Stimulated activated CD4-positive, alpha-beta T cell treated with anti-CD3 and anti-CD28 coated beads, Interleukin-1b, Interleukin-23, amount 100 ng/mL, for 1 hour (primary cell): ENCODE measurements around the gene TMEM131L.

Experiments
- DNase-seq, 2 donors: peaks; one replicate each; pipeline ENCODE4 v3.0.0-alpha.2; 2020; ENCODE audit warnings: low read depth in 2 of 2

Gene TMEM131L

GRCh38 chr4:153479101-153479500, 12.9 kb downstream of the TMEM131L start:
- DNase-seq, result no peak

DNA sequence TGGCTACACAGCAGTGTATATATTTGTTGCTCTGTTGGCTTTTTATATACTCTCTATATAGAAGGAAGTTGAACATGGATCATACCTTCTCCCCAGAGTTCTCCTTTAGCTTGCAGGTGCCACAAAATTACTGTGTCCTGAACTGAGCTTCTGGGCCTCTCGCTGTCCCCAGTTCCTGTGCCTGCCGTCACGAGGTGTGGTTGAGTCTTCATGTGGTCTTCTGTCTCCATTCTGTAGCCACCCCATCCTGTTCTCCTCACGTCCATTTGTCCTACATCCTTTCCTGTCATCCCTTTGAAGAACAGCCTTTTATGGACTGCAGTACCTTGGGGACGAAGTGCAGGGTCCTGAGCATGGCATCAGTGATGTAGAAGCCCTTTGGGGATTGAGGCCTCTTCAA, 14.5 kb downstream of the TMEM131L start:
- no peak for DNase-seq

GRCh38 chr4:153481478-153481877, 15.3 kb downstream of the TMEM131L start:
- no peak for DNase-seq

DNA sequence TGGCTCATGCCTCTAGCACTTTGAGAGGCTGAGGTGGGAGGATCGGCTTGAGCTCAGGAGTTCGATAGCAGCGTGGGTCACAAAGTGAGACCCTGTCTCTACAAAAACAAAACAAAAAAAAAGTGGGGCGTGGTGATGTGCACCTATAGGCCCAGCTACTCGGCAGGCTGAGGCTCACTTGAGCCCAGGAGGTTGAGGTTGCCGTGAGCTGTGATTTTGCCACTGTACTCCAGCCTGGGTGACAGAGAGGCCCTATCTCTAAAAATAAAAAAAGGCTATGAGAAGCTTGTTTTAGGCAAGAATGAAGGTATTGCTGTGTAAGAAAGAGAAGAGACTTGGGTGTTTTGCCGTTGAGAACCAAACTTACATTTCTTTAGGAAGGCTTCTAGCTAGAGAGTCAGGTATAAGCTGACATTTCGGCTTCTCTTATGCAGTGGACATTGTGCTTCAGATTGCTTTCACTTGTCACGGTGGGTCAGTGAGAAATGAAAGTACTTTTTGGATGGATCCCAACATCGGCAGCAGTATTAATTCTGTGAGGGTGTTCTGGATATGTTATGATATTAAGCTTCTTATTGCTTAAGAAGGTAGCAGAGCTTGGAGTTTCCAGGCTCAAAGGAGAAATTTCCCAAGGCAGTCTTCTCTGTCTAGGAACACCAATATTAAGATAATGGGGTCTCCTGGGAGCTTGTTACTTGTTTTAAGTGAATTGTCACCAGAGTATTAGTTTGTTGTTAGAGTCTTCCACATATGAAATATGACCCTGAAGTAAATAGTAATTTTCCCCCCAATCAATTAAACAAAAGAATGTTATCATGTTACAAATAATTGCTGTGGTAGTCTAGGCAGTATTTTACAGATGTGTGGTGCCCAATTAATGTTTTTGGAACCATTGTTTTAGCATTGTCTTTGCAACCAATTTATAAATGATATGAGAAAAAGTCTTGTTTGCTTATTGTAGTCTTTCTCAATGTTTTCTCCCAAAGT, 17.6 kb downstream of the TMEM131L start:
- no peak for DNase-seq

DNA sequence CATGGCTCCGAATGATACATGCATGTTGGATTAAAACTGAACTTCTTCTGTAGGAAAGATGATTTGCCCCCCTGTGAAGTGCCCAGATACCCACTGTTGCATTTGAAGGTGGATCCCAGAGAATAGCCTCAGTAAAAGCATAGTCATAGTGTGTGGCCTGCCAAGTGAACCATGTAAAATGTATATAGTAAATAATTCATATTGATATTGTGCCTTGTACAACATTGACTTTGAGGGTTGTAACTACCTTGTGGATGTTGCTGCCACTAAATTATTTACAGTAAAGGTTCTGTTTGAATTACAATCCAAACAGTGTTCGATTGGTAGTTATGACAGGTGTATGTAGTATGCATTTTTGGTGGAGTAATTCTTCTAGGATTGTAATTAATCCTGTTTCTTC, 19.2 kb downstream of the TMEM131L start:
- no peak for DNase-seq

DNA sequence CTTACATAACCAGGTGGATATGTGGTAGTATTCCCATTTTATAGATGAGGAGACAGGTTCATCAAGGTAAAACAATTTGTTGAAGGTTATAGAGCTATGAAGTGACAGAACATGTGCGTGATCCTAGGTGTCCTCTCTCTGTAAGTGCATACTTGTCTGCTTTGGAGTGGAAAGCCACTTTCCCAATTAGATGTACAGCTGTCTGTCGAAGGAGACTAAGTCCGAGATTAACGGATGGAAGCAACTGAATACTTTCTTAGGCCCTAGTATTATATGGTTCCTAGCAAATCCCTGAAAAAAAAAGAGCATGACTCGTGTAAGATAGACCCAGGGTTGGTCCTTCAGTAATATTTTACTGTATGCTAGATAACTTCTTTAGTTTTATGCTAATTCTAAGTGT, 19.7 kb downstream of the TMEM131L start:
- DNase-seq, result no peak

DNA sequence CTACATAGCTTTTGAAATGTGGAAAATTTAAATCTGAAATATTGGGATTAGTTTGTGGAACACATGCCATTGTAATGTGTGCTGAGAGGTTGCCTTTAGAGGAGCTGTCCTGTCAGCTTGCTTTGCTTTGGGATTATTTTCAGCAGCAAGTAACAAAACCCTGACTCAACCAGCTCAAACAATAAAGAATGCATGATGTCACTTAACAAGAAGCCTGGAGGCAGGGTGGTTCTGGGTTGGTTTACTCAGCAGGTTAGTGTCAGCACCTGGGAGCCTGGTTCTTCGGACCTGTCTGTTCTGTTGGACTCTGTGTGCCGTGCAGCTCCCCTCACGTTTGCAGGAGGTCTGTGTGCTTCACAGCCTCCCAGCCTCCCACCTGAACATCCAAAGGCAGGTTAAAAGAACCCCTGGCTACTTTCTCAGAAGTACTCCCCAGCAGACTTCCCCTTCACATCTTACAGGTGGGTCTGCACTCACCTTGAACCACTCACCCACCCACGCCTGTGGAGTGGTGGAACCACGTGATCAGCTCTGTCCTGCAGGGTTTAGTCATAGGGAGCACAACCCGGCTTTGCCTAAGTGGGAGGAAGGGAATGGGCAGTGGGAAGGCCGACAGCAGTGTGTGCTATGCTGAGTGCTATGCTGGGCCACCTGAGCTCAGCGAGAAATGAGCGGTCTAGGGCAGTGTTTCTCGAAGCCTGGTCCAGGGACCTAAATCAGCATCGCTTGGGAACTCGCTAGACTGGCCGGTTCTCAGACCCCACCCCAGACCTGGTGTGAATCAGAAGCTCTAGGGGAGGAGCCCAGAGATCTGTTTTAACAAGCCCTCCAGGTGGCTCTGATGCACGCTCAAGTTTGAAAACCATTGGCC, 20.4 kb downstream of the TMEM131L start:
- DNase-seq, result no peak

DNA sequence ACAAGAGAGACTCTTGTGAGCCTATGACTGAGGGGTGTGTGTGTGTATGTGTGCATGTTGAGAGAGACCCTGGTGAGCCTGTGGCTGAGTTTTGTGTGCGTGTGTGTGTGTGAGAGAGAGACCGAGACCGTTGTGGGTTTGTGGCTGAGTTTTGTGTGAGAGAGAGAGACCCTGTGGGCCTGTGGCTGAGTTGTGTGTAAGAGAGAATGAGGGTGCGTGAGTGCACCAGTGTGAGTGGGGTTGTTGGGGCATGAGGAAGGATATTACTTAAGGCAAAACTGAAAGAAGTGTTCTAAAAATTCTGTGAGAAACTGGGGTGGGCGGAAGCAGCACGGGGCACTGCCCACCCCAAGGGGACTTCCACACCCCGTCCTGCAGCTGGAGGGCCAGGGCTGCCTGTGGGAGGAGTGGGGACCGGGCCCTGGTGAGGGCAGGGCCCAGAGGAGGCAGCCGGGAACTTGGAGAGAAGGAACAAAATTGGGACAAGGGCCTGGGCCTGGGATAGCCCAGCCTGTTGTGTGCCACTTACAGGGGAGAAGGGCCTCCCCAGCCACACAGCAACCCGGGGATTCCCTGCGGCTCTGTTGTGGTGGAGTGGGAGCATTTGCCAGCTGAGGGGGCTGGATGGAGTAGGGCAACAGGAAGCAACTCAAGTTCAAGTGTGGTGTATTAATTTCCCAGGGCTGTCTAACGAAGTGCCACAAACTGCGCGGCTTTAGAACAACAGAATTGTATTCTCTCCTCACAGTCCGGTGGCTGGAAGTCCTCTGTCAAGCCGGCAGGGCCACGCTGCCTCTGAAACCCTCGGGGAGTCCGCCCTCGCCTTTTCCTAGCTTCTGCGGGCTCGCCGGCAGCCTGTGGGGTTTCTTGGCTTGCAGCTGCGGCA, 22.1 kb downstream of the TMEM131L start:
- DNase-seq, result peak in 1 of 2 donors; percentile 66

DNA sequence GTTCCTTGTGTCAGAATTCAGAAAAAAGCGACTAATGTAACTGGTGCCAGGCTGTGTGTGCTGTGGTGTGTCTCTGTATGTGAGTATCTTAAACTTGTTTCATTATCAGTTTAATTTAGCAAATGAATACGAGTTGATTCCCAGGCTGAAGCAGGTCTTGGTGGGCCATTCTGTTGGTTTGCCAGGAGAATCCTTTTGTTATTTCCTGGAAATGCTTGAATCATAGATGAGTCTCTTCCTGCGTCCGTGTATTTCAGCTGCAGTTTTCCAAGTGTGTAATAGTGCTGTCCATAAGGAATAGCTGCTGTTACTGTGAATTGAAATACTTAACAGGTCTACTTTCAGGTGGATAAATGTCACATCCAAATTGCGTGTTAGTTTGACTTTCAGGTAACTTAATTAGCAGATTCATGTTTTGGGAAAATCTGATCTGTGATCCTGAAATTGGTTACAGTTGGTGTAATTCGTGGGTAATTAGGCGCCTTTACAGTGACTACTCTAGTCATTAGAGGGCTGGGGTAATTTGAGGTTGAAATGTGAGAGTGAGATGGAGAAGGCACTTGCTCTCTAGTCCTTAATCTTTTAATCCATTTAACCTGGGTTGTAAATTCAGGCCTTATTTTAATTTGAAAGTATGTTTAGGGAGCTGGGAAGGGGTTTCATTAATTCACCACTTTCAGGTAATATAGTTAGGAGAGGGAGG, 23.8 kb downstream of the TMEM131L start:
- DNase-seq, result no peak

GRCh38 chr4:153490985-153491483, 24.9 kb downstream of the TMEM131L start:
- no peak for DNase-seq

DNA sequence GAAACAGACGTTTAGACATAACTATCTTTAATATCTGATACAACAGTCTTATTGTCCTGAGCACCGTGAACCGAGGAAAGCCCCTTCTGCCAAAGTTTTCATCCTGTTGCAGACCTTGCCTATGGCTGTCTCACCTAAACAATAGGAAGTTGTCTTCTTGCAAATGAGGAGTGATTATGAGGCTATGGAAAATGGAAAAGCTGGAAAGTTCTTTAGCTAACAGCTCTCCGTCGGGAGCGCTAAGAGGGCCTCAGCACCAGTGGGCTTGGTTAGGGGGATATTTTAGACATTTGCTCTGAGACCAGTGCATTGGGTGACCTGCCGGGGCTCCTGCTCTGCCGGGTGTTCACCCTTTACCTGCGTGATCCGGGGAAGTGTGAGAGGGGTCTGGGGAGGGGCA, 28.4 kb downstream of the TMEM131L start:
- no peak for DNase-seq

- no peak for DNase-seq
Observed at GRCh38 chr4:153495480-153496193, 29.5 kb downstream of the TMEM131L start.

DNA sequence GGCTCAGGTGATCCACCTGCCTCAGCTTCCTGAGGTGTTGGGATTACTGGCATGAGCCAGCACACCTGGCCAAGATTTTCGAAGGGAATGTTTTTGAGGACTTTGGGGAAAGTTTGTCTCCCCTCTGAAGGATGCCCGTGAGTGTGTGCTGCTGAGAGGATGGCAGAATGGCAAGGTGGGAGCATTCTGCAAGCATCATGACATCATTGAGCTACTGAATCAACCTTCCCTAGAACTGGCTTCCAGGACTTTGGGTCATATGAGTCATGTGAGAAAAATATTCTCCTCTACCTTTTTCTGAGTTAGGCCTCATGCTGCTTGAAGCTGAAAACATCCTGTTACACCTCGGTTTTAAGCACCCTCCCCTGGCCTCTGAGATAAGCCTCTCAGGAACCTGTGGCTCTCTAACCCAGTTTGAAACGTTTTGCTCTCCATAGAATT, 31.0 kb downstream of the TMEM131L start:
- peak in 1 of 2 donors; percentile 36 for DNase-seq

GRCh38 chr4:153497988-153498967, 32.1 kb downstream of the TMEM131L start:
- no peak for DNase-seq

DNA sequence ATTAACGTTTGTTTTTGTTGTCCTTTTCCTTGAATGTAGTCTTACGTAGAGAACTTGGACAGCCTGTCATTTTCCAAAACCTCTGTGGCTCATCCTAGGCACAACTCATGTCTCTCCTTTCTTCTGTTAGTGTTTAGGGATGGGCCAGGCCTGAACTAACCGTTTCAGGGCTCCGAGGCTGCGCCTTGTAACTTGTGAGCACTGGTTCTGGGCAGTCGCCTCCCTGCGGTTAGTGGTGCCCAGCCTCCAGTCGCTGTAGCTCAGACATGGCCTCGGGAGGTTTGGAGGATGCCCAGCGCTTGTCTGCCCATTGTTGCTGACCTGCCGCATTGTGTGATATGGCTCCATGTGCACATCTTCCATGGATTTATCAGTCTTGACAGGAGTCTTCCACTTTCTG, 32.8 kb downstream of the TMEM131L start:
- DNase-seq, result no peak

GRCh38 chr4:153501578-153501977, 35.4 kb downstream of the TMEM131L start:
- DNase-seq, result no peak

DNA sequence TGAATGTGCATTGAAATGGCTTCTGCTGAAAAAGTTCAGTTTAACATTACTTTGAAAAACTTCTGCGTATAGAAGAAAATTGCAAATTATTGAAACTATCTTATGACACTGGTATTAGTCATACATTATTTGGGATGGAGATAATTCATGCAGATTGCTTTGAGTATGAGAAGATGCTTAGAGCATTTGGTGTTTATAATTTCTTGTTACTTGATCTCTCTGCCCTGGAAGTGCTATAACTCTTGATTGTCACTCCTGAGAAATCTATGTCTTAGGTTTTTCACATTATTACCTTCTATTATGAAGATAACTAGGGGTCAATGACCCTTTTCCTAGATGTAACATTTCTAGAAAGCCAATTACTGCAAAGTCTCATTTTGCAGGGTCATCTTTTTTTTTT, 36.4 kb downstream of the TMEM131L start:
- no peak for DNase-seq
